Upper lobe of left lung (tissue), 4 donors: ENCODE results near the gene ZC3H7A.

Source experiments
- CTCF ChIP-seq, 6 experiments: fragments of 450-650 bp in 4 of 6; fragments of 200-600 bp in 2 of 6; sonication (generic) in 2 of 6; IDR thresholded peaks; one replicate each; pipeline ENCODE4 v1.5.1; 2016 to 2019; ENCODE audit warnings: antibody characterized with exemption in 6 of 6
- EP300 ChIP-seq, 4 donors: sonication (generic); formaldehyde crosslinking; IDR thresholded peaks; one replicate each; pipeline ENCODE4 v1.5.1; 2017; ENCODE audit warnings: antibody characterized with exemption in 4 of 4, control low read depth in 2 of 4
- POLR2A ChIP-seq, 4 donors: fragments of 450-650 bp; IDR thresholded peaks; one replicate each; pipeline ENCODE4 v1.5.1; 2016 to 2017; ENCODE audit warnings: antibody characterized with exemption in 4 of 4, mild to moderate bottlenecking in 2 of 4

GRCh38 chr16:11762431-11762830, 34.6 kb downstream of the ZC3H7A start:
- TF ChIP-seq CTCF (IDR thresholded peaks at IDR 0.05) (no peak), EP300 (IDR thresholded peaks at IDR 0.05) (no peak), POLR2A (IDR thresholded peaks at IDR 0.05) (no peak)
